Measurements from ENCODE around the gene VPS8. TPM values are rescaled to one million over a fixed set of nuclear protein-coding genes. Genes with fewer than 3 reads are reported as not detected.
A peak's percentile ranks its signal among the peaks of the same experiment; 100 is the strongest.

The VPS8 gene
- total RNA-seq, 1 experiment from 2014 or later: 39.7 TPM

DNA sequence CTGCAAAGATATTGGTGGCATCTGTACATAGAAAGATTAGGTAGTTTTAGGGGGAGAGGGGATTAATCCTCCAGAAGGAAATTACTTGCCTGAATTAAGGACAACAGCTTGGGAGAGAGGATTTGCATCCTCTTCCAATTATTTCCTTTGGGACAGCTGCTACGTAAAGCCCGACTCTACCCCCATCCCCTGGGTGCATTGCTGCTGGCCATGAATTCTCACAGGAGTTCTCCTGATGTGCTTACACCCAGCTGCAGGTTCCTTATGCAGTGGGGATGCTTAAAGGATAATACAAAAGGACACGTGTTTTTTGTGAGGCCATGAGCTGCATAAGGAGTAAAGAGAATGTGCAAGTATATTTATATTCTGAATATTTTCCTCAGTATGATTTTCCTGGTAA is 132.3 kb downstream of the VPS8 start:
- no peak overlapping the region for H3K23ac ChIP-seq (ENCODE audit: insufficient read length, low read depth, low read length)
- H2BK15ac ChIP-seq (ENCODE audit: low read depth, low read length): no peak overlapping the region
- no peak overlapping the region for H3T11ph ChIP-seq (ENCODE audit: low read length)
- no peak overlapping the region for H4K8ac ChIP-seq (replicated peaks; ENCODE audit: insufficient read length, low read depth, low read length)
- H2BK5ac ChIP-seq (ENCODE audit: insufficient read length, low read length): no peak overlapping the region
- Mint-ChIP-seq H3K4me1 (peaks cover 17 to 46% of the 10 kb centered on the region in 2 experiments), H3K4me3 (no peak overlapping the region), H3K27me3 (ENCODE audit: low read depth) (no peaks in the 10 kb centered on the region), H3K9me3 (no peaks in the 10 kb centered on the region), H3K36me3 (ENCODE audit: insufficient read depth in 1 of 3, low read depth in 3 of 3) (peaks cover 2 to 7% (median 4%) of the 10 kb centered on the region in 3 experiments; a peak in 3 of 7 replicates), H3K27ac (peak overlapping the region in 2 of 3 experiments; percentile 32 to 67; a peak in 3 of 7 replicates)
- no peak overlapping the region for H3K4me2 ChIP-seq (ENCODE audit: insufficient read depth, insufficient read length, low read length)
- no peaks in the 10 kb centered on the region; the same call in 1 of the 2 replicates for H3K4me1 ChIP-seq (ENCODE audit: insufficient read depth, low read length)
- no peak overlapping the region for H4K91ac ChIP-seq (ENCODE audit: insufficient read length, low read depth, low read length)
- H2BK20ac ChIP-seq (ENCODE audit: low read depth, low read length, poor library complexity, severe bottlenecking): no peak overlapping the region
- WGBS (ENCODE audit: extremely low coverage, insufficient read length, low lambda C conversion rate): no CpG with 5 or more reads among the region's 3 CpGs
- no peak overlapping the region for H3K18ac ChIP-seq (ENCODE audit: insufficient read length, low read depth, low read length)
- no peak overlapping the region for H3K56ac ChIP-seq (ENCODE audit: insufficient read length, low read depth, low read length)
- H3K27ac ChIP-seq (ENCODE audit: insufficient read length, low read depth, low read length): no peak overlapping the region
- no peaks in the 10 kb centered on the region for H3K9me3 ChIP-seq (ENCODE audit: control insufficient read depth, low read depth, low read length)
- H3K23me2 ChIP-seq (ENCODE audit: insufficient read length, low read depth, low read length, poor library complexity, severe bottlenecking): no peaks in the 10 kb centered on the region
- no peaks in the 10 kb centered on the region for H3K27me3 ChIP-seq (ENCODE audit: insufficient read depth, low read length)
- H2BK120ac ChIP-seq (ENCODE audit: low read depth, low read length, poor library complexity, severe bottlenecking): no peak overlapping the region
- no peak for DNase-seq
- no peak overlapping the region for H2BK12ac ChIP-seq (ENCODE audit: insufficient read length, low read depth, low read length)
- no peak overlapping the region for H3K9ac ChIP-seq (ENCODE audit: extremely low read depth, insufficient read length, low read length)
- H3K79me2 ChIP-seq (ENCODE audit: insufficient read depth, low read length): no peaks in the 10 kb centered on the region
- H2AK5ac ChIP-seq (ENCODE audit: insufficient read length, low read length): no peak overlapping the region
- no peaks in the 10 kb centered on the region for H4K20me1 ChIP-seq (ENCODE audit: control insufficient read depth, insufficient read depth, insufficient read length)
- no peak overlapping the region for H4K5ac ChIP-seq (ENCODE audit: insufficient read length, low read depth, low read length)
- H3K79me1 ChIP-seq (ENCODE audit: insufficient read depth, low read depth, low read length, poor library complexity, severe bottlenecking): no peaks in the 10 kb centered on the region
- H3K14ac ChIP-seq (ENCODE audit: insufficient read depth, low read length): no peak overlapping the region
- TF ChIP-seq, protein P1, sequence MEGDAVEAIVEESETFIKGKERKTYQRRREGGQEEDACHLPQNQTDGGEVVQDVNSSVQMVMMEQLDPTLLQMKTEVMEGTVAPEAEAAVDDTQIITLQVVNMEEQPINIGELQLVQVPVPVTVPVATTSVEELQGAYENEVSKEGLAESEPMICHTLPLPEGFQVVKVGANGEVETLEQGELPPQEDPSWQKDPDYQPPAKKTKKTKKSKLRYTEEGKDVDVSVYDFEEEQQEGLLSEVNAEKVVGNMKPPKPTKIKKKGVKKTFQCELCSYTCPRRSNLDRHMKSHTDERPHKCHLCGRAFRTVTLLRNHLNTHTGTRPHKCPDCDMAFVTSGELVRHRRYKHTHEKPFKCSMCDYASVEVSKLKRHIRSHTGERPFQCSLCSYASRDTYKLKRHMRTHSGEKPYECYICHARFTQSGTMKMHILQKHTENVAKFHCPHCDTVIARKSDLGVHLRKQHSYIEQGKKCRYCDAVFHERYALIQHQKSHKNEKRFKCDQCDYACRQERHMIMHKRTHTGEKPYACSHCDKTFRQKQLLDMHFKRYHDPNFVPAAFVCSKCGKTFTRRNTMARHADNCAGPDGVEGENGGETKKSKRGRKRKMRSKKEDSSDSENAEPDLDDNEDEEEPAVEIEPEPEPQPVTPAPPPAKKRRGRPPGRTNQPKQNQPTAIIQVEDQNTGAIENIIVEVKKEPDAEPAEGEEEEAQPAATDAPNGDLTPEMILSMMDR (conservative IDR thresholded peaks at IDR 0.05): no peak
- no peak overlapping the region for H2AFZ ChIP-seq (ENCODE audit: low read length)
- H3K4ac ChIP-seq (ENCODE audit: low read depth, low read length): no peak overlapping the region
